ENCODE measurements around the gene ERFL.
A peak's percentile ranks its signal among the peaks of the same experiment; 100 is the strongest.

Gene ERFL

DNA sequence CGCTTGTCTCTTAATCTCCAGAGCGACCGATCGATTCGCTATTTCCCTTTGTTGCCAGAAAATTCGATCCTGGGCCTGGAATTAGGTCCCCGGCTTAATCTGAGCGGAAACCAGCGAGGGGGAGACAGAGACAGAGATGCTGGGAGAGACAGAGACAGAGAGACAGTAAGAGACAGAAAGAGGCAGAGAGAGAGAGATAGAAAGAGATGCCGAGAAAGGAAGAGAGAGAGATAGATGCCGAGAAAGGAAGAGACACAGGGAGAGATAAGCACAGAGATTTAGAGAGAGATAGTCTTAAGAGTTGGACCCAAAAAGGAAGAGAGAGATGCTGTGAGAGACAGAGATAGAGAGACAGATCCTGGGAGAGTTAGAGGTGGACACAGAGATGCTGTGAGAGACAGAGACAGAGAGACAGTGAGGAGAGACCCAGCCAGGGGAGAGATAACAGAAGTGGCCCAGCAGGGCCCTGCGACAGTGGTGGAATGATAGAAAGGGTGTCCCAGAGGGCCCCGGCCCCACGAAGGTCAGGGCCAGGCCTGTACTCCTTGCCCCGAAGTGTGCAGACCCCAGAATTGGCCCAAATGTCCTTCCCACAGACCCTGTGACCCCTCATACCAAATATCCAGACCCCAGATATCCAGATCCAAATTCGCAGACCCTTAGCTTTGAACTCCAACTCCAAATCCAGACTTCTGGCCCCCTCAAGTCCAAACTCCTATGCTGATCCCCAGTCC is 1.3 kb downstream of the ERFL start:
- no peaks in the 10 kb centered on the region for H3K36me3 ChIP-seq (ENCODE audit: control insufficient read depth in 2 of 2, insufficient read depth in 1 of 2, low read length in 2 of 2)
- no peak overlapping the region for H3K27ac ChIP-seq (ENCODE audit: extremely low read depth, low read depth, low read length)
- no peak overlapping the region for H3K4me3 ChIP-seq (ENCODE audit: low read depth, low read length)
- CTCF ChIA-PET = interaction anchor here (1.5 kb wide), 1 partner anchor 24 kb away, joined by 4 read pairs; no protein-coding TSS in a partner anchor
- TF ChIP-seq RBAK (tag by site-specific recombination; IDR thresholded peaks at IDR 0.05) (no peak), ZBTB20 (tag by site-specific recombination; IDR thresholded peaks at IDR 0.05) (peak; percentile 35; the same call in 1 of the 2 replicates), ZNF600 (tag by site-specific recombination; IDR thresholded peaks at IDR 0.05) (no peak), ZNF19 (tag by site-specific recombination; IDR thresholded peaks at IDR 0.05; ENCODE audit: low read depth) (no peak), KLF1 (tag by site-specific recombination; IDR thresholded peaks at IDR 0.05) (no peak), ZNF624 (tag by site-specific recombination; IDR thresholded peaks at IDR 0.05) (no peak), ZBTB17 (tag by site-specific recombination; IDR thresholded peaks at IDR 0.05) (peak; percentile 56), KLF8 (tag by site-specific recombination; IDR thresholded peaks at IDR 0.05) (0 out of 2 replicates have a peak, but pooled peaks have one; percentile 20), ZNF596 (tag by site-specific recombination; IDR thresholded peaks at IDR 0.05) (peak; percentile 81), ZNF366 (tag by site-specific recombination; conservative IDR thresholded peaks at IDR 0.05) (peak; percentile 79), BCL11B (tag by site-specific recombination; IDR thresholded peaks at IDR 0.05; ENCODE audit: low read depth) (peak; percentile 13; the same call in 1 of the 2 replicates)
- TF ChIP-seq, protein P1, sequence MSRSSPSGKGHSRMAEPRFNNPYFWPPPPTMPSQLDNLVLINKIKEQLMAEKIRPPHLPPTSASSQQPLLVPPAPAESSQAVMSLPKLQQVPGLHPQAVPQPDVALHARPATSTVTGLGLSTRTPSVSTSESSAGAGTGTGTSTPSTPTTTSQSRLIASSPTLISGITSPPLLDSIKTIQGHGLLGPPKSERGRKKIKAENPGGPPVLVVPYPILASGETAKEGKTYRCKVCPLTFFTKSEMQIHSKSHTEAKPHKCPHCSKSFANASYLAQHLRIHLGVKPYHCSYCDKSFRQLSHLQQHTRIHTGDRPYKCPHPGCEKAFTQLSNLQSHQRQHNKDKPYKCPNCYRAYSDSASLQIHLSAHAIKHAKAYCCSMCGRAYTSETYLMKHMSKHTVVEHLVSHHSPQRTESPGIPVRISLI (tag by site-specific recombination; IDR thresholded peaks at IDR 0.05) = no peak
- H3K4me1 ChIP-seq (ENCODE audit: control insufficient read depth, insufficient read depth, low read length) = peaks cover 4% of the 10 kb centered on the region
- H3K9me3 ChIP-seq (ENCODE audit: control insufficient read depth, insufficient read depth, low read depth, low read length) = no peaks in the 10 kb centered on the region
- POLR2A ChIA-PET = interaction anchor here (0.5 kb wide), 1 partner anchor 61 kb away, joined by 3 read pairs; no protein-coding TSS in a partner anchor

DNA sequence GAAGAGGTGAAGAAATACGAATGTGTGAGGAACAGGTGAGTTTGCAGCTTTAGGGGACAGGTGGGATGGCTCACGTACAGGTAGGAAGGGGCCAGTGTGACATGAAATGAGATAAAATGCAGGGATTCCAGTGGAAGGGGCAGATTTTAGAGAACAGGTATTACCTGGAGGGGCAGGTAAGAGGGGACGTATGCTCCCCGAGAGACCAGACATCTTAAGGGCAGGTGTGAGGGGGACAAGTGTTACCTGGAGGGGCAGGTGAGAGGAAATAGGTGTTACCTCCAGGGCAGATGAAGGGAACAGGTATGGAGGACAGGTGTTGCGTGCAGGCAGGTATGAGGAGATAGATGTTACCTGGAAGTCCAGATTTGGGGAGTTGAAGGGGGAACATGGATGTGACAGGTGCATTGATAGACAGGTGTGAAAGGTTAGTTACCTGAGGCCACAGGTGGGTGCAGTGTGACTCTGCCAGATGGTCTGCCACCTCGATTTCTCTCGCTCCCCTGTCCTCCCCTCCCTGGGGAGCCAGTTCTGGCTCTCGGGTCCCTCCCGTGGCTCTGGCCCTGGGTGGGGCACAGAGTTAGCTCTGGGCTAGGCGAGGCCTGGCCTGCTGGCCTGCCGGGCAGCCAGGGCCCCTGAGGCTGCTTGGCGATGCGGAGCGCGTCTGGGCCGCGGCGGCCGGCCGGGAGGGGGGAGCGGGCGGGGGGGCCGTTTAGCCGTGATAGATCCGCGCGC is 2.1 kb downstream of the ERFL start:
- TF ChIP-seq EGR2 (tag by site-specific recombination; IDR thresholded peaks at IDR 0.05; ENCODE audit: low read depth) (no peak), HOXC10 (CRISPR knock-in tag; IDR thresholded peaks at IDR 0.05) (no peak), ZNF530 (tag by site-specific recombination; IDR thresholded peaks at IDR 0.05; ENCODE audit: low read depth) (no peak), ZNF2 (tag by site-specific recombination; IDR thresholded peaks at IDR 0.05) (no peak), ZEB2 (tag by site-specific recombination; IDR thresholded peaks at IDR 0.05) (peak; percentile 100)
- TF ChIP-seq, protein P2, sequence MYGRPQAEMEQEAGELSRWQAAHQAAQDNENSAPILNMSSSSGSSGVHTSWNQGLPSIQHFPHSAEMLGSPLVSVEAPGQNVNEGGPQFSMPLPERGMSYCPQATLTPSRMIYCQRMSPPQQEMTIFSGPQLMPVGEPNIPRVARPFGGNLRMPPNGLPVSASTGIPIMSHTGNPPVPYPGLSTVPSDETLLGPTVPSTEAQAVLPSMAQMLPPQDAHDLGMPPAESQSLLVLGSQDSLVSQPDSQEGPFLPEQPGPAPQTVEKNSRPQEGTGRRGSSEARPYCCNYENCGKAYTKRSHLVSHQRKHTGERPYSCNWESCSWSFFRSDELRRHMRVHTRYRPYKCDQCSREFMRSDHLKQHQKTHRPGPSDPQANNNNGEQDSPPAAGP (tag by site-specific recombination; IDR thresholded peaks at IDR 0.05) = 0 out of 2 replicates have a peak, but pooled peaks have one; percentile 17
- H3K4me1 ChIP-seq (ENCODE audit: control insufficient read depth, insufficient read depth, low read length) = peaks cover 4% of the 10 kb centered on the region
- H3K9me3 ChIP-seq (ENCODE audit: control insufficient read depth, insufficient read depth, low read depth, low read length) = no peaks in the 10 kb centered on the region
- H3K27ac ChIP-seq (ENCODE audit: extremely low read depth, low read depth, low read length) = no peak overlapping the region
- no peaks in the 10 kb centered on the region for H3K36me3 ChIP-seq (ENCODE audit: control insufficient read depth in 2 of 2, insufficient read depth in 1 of 2, low read length in 2 of 2)
- ChIA-PET CTCF (no interaction called here), POLR2A (interaction anchor here (1.2 kb wide), 1 partner anchor 40 kb away, joined by 3 read pairs; no protein-coding TSS in a partner anchor)
- H3K4me3 ChIP-seq (ENCODE audit: low read depth, low read length) = no peak overlapping the region
